GM12878 (cell line): ENCODE data around the gene PSME3IP1. TPM values are rescaled to one million over a fixed set of nuclear protein-coding genes. Genes with fewer than 3 reads are reported as not detected.
A peak's percentile ranks its signal among the peaks of the same experiment; 100 is the strongest.
"Not testable (repeated sequence)": the region's sequence is repeated elsewhere in the genome, so short reads cannot be mapped to it uniquely, and the experiment has no call there.

Experiments used
- ATAC-seq: fragments of 200-7000 bp; cut with Tn5 transposase; 3 replicates; pipeline ENCODE4 v1.9.1; 2020; ENCODE audit warnings: mild to moderate bottlenecking, moderate library complexity
- BruUV-seq: library from RNA; stranded (reverse); fragments of 400-500 nt; replicated peaks from 2 replicates; lab custom pipeline; 2021; lab: Mats Ljungman, UMichigan
- CTCF ChIA-PET: fragments of 300-600 bp; sonication (Branson Sonifier 250); formaldehyde crosslinking; extraction: SDS; loops from one replicate; lab custom pipeline; 2021; ENCODE audit warnings: inconsistent platforms; lab: Yijun Ruan, JAX
- POLR2A ChIA-PET: fragments of 350-600 bp; formaldehyde crosslinking; extraction: SDS; loops from one replicate; lab custom pipeline; 2021; ENCODE audit warnings: inconsistent platforms; lab: Charles Lee
- RAD21 ChIA-PET: fragments of 300-600 bp; sonication (Branson Sonifier 250); formaldehyde crosslinking; loops from one replicate; lab custom pipeline; 2023; ENCODE audit warnings: antibody characterized with exemption; ENCODE audit not compliant: unreplicated experiment; lab: Charles Lee
- SMC1A ChIA-PET: fragments of 300-600 bp; sonication (Branson Sonifier 250); formaldehyde crosslinking; loops from one replicate; lab custom pipeline; 2023; ENCODE audit not compliant: unreplicated experiment, uncharacterized antibody; lab: Charles Lee
- DNase-seq: peaks from one replicate; pipeline ENCODE4 v3.0.0-alpha.2; 2011; ENCODE audit warnings: low read depth, low spot score
- FAIRE-seq: peaks from 3 replicates; lab custom pipeline; 2011; peaks lifted over from hg19 to GRCh38; lab: Jason Lieb, UNC
- H2AFZ ChIP-seq: 2 replicates; pipeline ENCODE4 v1.6.0; 2011; ENCODE audit warnings: low read depth, low read length, control low read depth; ENCODE audit not compliant: control insufficient read depth
- H3K27ac ChIP-seq: 2 replicates; pipeline ENCODE4 v1.5.1; 2011; ENCODE audit warnings: control low read depth; ENCODE audit not compliant: control insufficient read depth, insufficient read depth
- H3K27me3 ChIP-seq, 2 experiments: replicated peaks in 1 of 2; 2 replicates each; pipeline versions ENCODE4 v1.6.0 to v1.6.1; 2011; ENCODE audit warnings: low read length in 1 of 2; ENCODE audit not compliant: control insufficient read depth in 2 of 2, insufficient read depth in 2 of 2
- H3K36me3 ChIP-seq, 2 experiments: 2 replicates each; pipeline ENCODE4 v1.5.1; 2011; ENCODE audit warnings: low read length in 1 of 2; ENCODE audit not compliant: control insufficient read depth in 2 of 2, insufficient read depth in 2 of 2
- H3K4me1 ChIP-seq: 2 replicates; pipeline ENCODE4 v1.6.1; 2011; ENCODE audit warnings: mild to moderate bottlenecking, low read length, moderate library complexity, mixed read lengths; ENCODE audit not compliant: control insufficient read depth, insufficient read depth
- H3K4me2 ChIP-seq: 2 replicates; pipeline ENCODE4 v1.6.0; 2011; ENCODE audit warnings: control low read depth; ENCODE audit not compliant: control insufficient read depth, insufficient read depth
- H3K4me3 ChIP-seq: fragments of 200-600 bp; sonication (generic); 2 replicates; pipeline ENCODE4 v1.5.1; 2016
- H3K79me2 ChIP-seq: 2 replicates; pipeline ENCODE4 v1.6.0; 2011; ENCODE audit warnings: low read length; ENCODE audit not compliant: control insufficient read depth, insufficient read depth
- H3K9ac ChIP-seq: 2 replicates; pipeline ENCODE4 v1.8.0; 2011; ENCODE audit warnings: low read length, control low read depth, mixed read lengths; ENCODE audit not compliant: control insufficient read depth, insufficient read depth
- H3K9me3 ChIP-seq: replicated peaks from 3 replicates; pipeline ENCODE4 v1.5.1; 2011; ENCODE audit warnings: mild to moderate bottlenecking, low read length; ENCODE audit not compliant: control insufficient read depth, insufficient read depth
- H4K20me1 ChIP-seq: 2 replicates; pipeline ENCODE4 v1.6.0; 2011; ENCODE audit not compliant: control insufficient read depth, insufficient read depth
- LARP7 ChIP-seq: fragments of 450-650 bp; IDR thresholded peaks from 2 replicates; pipeline ENCODE4 v1.6.1; 2017; ENCODE audit warnings: mild to moderate bottlenecking
- MTA2 ChIP-seq: fragments of 450-650 bp; IDR thresholded peaks from 2 replicates; pipeline ENCODE4 v1.6.1; 2016; ENCODE audit warnings: low read depth, mild to moderate bottlenecking, moderate library complexity
- MTA3 ChIP-seq: IDR thresholded peaks from 2 replicates; pipeline ENCODE4 v1.6.1; 2012; ENCODE audit warnings: low read length, inconsistent platforms, borderline replicate concordance
- SRF ChIP-seq, 2 experiments: IDR thresholded peaks; 2 replicates each; pipeline ENCODE4 v1.6.1; 2011; ENCODE audit warnings: low read depth in 2 of 2, low read length in 2 of 2, mild to moderate bottlenecking in 1 of 2, moderate library complexity in 1 of 2
- WGBS: methylation state at CpG from one replicate; pipeline ENCODE4 v1.1.6; 2016; ENCODE audit warnings: low lambda C conversion rate; ENCODE audit not compliant: insufficient replicate concordance, insufficient coverage; ENCODE audit errors: missing lambda C conversion rate; 5-methylcytosine and 5-hydroxymethylcytosine counted together
- in situ Hi-C: fragments of 300-500 bp; cut with MboI; formaldehyde crosslinking; loops from 9 replicates; pipeline ENCODE4 v1.14.3; 2018; ENCODE audit warnings: mixed read lengths
- intact Hi-C: fragments of 100-400 bp; cut with micrococcal nuclease; formaldehyde crosslinking; loops from one replicate; pipeline ENCODE4 v1.14.2; 2022; ENCODE audit not compliant: unreplicated experiment
- polyA plus RNA-seq, 11 experiments: library from polyadenylated mRNA; depleted of rRNA in 4 of 11; unstranded in 6 of 11; stranded (reverse) in 5 of 11; fragments of >200 nt; fragmentation: Nextera tagmentation in 4 of 11; fragmentation: Illumina TruSeq in 1 of 11; extraction: Ambion mirVana in 4 of 11; extraction: Trizol in 1 of 11; gene quantifications; 1 replicate in 1 of 11; 2 replicates in 10 of 11; pipeline versions ENCODE4 v1.2.1 to v1.2.3, GENCODE V29; 2011 to 2016; ENCODE audit warnings: inconsistent platforms in 2 of 11, missing spikeins in 2 of 11, low read depth in 1 of 11
- total RNA-seq, 4 experiments: library from RNA; depleted of rRNA in 3 of 4; stranded (reverse); fragments of >200 nt in 3 of 4; fragmentation: Illumina TruSeq in 1 of 4; extraction: Trizol in 1 of 4; gene quantifications; 2 replicates each; pipeline versions ENCODE4 v1.2.1 to v1.2.3, GENCODE V29; 2013 to 2021

The PSME3IP1 gene
- total and polyA plus RNA-seq, 10 of the 15 experiments (the other 5 are each of a cell fraction or from before 2014, with no cell fraction given), result 67.9 to 174 (median 111) TPM

DNA sequence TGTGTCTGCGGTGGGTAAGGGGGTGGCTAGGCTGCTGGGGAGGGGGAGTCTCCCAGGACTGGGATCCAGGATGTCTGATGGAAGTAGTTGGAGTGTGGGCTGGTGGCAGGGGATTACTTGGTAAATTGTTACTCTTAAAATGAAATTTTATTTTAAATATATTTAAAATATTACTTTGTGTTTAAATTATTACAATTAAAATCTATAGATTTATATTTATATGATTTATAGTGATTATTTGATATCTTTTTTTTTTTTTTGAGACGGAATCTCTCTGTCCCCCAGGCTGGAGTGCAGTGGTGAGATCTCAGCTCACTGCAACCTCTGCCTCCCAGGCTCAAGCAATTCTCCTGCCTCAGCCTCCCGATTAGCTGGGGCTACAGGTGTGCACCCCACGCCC lies 74.9 kb downstream of the PSME3IP1 start:
- Histone ChIP-seq H3K36me3 (no peaks in the 10 kb centered on the region), H3K27me3 (no peaks in the 10 kb centered on the region), H3K9ac (no peak overlapping the region), H3K4me1 (peaks cover 24% of the 10 kb centered on the region), H2AFZ (no peak overlapping the region), H3K27ac (no peak overlapping the region), H3K9me3 (no peaks in the 10 kb centered on the region), H3K79me2 (no peaks in the 10 kb centered on the region), H4K20me1 (no peaks in the 10 kb centered on the region), H3K4me3 (no peak overlapping the region), H3K4me2 (no peak overlapping the region)
- ATAC-seq, result no peak
- DNase-seq, result no peak
- RAD21 ChIA-PET, result interaction anchor here (1.2 to 1.6 kb wide), 2 partner anchors 56 to 147 kb away, joined by 3 to 4 read pairs; no protein-coding TSS in a partner anchor
- no peak for FAIRE-seq
- no peak for TF ChIP-seq MTA2
- no peak for TF ChIP-seq MTA3
- no peak for TF ChIP-seq LARP7
- WGBS, result 69% methylated on average over 4 of the region's 4 CpGs
- CTCF ChIA-PET, result interaction anchor here (1.0 to 3.2 kb wide), 6 partner anchors 10 to 55 kb away, joined by 3 to 15 read pairs (median 3); no protein-coding TSS in a partner anchor
- SMC1A ChIA-PET, result interaction anchor here (0.9 to 1.5 kb wide), 5 partner anchors 9 to 56 kb away, joined by 3 to 4 read pairs (median 4); partner anchors contain the start of gene CPNE2
- POLR2A ChIA-PET, result interaction anchor here (1.0 kb wide), 1 partner anchor 9 kb away, joined by 3 read pairs; no protein-coding TSS in a partner anchor
- intact Hi-C loops (no loop called here), in situ Hi-C loops (no loop called here)
- BruUV-seq, result no TSS peak

DNA sequence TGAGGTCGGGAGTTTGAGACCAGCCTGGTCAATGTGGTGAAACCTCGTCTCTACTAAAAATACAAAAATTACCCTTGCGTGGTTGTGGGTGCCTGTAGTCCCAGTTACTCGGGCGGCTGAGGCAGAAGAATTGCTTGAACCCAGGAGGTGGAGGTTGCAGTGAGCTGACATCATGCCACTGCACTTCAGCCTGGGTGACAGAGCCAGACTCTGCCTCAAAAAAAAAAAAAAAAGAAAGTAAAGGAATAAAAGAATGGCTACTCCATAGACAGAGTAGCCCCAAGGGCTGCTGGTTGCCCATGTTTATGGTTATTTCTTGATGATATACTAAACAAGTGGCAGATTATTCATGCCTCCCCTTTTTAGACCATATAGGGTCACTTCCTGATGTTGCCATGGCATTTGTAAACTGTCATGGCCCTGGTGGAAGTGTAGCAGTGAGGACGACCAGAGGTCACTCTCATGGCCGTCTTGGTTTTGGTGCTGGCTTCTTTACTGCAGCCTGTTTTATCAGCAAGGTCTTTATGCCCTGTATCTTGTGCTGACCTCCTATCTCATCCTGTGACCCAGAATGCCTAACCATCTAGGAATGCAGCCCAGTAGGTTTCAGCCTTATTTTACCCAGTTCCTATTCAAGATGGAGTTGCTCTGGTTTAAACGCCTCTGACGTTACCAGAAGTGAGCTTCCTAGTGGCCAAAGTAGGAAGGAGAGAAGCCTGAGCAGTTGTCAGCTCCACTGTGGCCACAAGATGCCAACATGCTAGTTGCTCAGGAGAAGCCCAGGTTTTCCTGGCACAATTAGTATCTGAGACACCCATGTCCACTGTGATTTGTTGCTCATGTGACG lies 76.4 kb downstream of the PSME3IP1 start:
- H4K20me1 ChIP-seq, H3K79me2 ChIP-seq, H3K9me3 ChIP-seq, H2AFZ ChIP-seq, in situ Hi-C loops, intact Hi-C loops, RAD21 ChIA-PET, ATAC-seq, DNase-seq, H3K27me3 ChIP-seq, H3K27ac ChIP-seq, H3K36me3 ChIP-seq, H3K4me2 ChIP-seq, H3K9ac ChIP-seq, FAIRE-seq, H3K4me3 ChIP-seq, BruUV-seq: not testable (repeated sequence)
- 49% methylated on average over 10 of the region's 10 CpGs for WGBS
- POLR2A ChIA-PET, result interaction anchor here (0.6 kb wide), 3 partner anchors 12 to 76 kb away, joined by 3 to 5 read pairs (median 4); partner anchors contain the start of gene PSME3IP1
- 0 out of 4 replicates have a peak, but pooled peaks of 1 of the 2 experiments have one; percentile 48 for TF ChIP-seq SRF (IDR thresholded peaks at IDR 0.05; ENCODE audit: low read depth in 2 of 2, low read length in 2 of 2)
- CTCF ChIA-PET, result interaction anchor here (0.7 to 1.5 kb wide), 2 partner anchors 12 to 57 kb away, joined by 3 to 4 read pairs; no protein-coding TSS in a partner anchor
- SMC1A ChIA-PET, result interaction anchor here (0.6 to 1.1 kb wide), 3 partner anchors 12 to 246 kb away, joined by 3 read pairs; no protein-coding TSS in a partner anchor
- peaks cover 26% of the 10 kb centered on the region for H3K4me1 ChIP-seq
